ENCODE results near the gene CLEC6A.

DNA sequence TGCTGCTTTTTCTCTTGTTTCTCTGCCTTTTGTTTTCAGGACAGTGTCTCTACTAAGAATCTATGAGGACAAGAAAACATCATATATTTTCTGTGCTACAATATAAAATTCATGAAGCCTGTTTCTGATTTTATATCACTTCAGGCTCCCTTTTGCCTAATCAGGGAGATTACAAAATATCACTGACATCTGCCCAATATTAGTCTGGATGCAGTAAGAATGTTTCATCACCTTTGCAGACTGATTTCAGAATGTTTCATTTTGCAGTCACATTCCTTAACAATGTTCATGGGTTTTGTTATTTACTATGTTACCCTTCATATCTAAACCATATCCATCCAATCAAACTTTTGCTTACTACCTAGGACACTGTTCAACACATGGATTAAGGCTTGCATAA is 491 bp upstream of the CLEC6A start:
- TF ChIP-seq, protein P1, sequence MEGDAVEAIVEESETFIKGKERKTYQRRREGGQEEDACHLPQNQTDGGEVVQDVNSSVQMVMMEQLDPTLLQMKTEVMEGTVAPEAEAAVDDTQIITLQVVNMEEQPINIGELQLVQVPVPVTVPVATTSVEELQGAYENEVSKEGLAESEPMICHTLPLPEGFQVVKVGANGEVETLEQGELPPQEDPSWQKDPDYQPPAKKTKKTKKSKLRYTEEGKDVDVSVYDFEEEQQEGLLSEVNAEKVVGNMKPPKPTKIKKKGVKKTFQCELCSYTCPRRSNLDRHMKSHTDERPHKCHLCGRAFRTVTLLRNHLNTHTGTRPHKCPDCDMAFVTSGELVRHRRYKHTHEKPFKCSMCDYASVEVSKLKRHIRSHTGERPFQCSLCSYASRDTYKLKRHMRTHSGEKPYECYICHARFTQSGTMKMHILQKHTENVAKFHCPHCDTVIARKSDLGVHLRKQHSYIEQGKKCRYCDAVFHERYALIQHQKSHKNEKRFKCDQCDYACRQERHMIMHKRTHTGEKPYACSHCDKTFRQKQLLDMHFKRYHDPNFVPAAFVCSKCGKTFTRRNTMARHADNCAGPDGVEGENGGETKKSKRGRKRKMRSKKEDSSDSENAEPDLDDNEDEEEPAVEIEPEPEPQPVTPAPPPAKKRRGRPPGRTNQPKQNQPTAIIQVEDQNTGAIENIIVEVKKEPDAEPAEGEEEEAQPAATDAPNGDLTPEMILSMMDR (IDR thresholded peaks at IDR 0.05; ENCODE audit: low read depth, low read length): no peak
- no peak for TF ChIP-seq EZH2phosphoT487 (IDR thresholded peaks at IDR 0.05; ENCODE audit: low read depth)

Data from OCI-LY3 (cell line).